Measurements from ENCODE around the gene EPHA10.
"Not testable (repeated sequence)": the region's sequence is repeated elsewhere in the genome, so short reads cannot be mapped to it uniquely, and the experiment has no call there.

Gene EPHA10

GRCh38 chr1:37708471-37708870 is 56.4 kb downstream of the EPHA10 start:
- DNase-seq, result no peak

GRCh38 chr1:37705399-37705798 is 59.5 kb downstream of the EPHA10 start:
- DNase-seq, result no peak

GRCh38 chr1:37704966-37705365 is 60.0 kb downstream of the EPHA10 start:
- no peak for DNase-seq

GRCh38 chr1:37703061-37703460 is 61.9 kb downstream of the EPHA10 start:
- no peak for DNase-seq

- DNase-seq, result no peak
These were observed 63.9 kb downstream of the EPHA10 start for GRCh38 chr1:37701051-37701450.

- peak; percentile 32 for DNase-seq
These were observed 65.8 kb downstream of the EPHA10 start for GRCh38 chr1:37699147-37699546.

- no peak for DNase-seq
These were observed 67.2 kb downstream of the EPHA10 start for GRCh38 chr1:37697737-37698136.

- no peak for DNase-seq
These were observed 67.8 kb downstream of the EPHA10 start for GRCh38 chr1:37697090-37697489.

GRCh38 chr1:37692834-37693175 is 72.1 kb downstream of the EPHA10 start:
- DNase-seq, result peak; percentile 38

- peak; percentile 99 for DNase-seq
These were observed 72.7 kb downstream of the EPHA10 start, which contains the start of gene CDCA8 for GRCh38 chr1:37692078-37692833. Gene CDCA8, plus strand, starts transcription at chr1:37692516. Its CDS starts 175 bp downstream, at chr1:37692691.

- DNase-seq, result peak; percentile 36
These were observed 73.3 kb downstream of the EPHA10 start for GRCh38 chr1:37691497-37692077.

GRCh38 chr1:37688926-37689325 is 76.0 kb downstream of the EPHA10 start:
- no peak for DNase-seq

GRCh38 chr1:37687764-37688163 is 77.2 kb downstream of the EPHA10 start:
- not testable (repeated sequence) for DNase-seq

GRCh38 chr1:37685722-37686121 is 79.2 kb downstream of the EPHA10 start:
- DNase-seq, result no peak

- DNase-seq, result not testable (repeated sequence)
These were observed 80.7 kb downstream of the EPHA10 start for GRCh38 chr1:37684182-37684581.

- peak; percentile 80 for DNase-seq
These were observed 82.5 kb downstream of the EPHA10 start for GRCh38 chr1:37682334-37682987.

- DNase-seq, result no peak
These were observed 84.0 kb downstream of the EPHA10 start for GRCh38 chr1:37680933-37681332.

- no peak for DNase-seq
These were observed 87.1 kb downstream of the EPHA10 start for GRCh38 chr1:37677808-37678207.

- no peak for DNase-seq
These were observed 87.8 kb downstream of the EPHA10 start for GRCh38 chr1:37677143-37677439.

GRCh38 chr1:37676281-37677142 is 88.4 kb downstream of the EPHA10 start:
- no peak for DNase-seq

- DNase-seq, result no peak
These were observed 91.0 kb downstream of the EPHA10 start for GRCh38 chr1:37673920-37674319.

GRCh38 chr1:37672136-37672870 is 92.6 kb downstream of the EPHA10 start:
- no peak for DNase-seq

GRCh38 chr1:37671261-37671660 is 93.7 kb downstream of the EPHA10 start:
- no peak for DNase-seq

Measured in activated CD4-positive, alpha-beta T cell treated with anti-CD3 and anti-CD28 coated beads, Interleukin-2, Interleukin-6, amounts not matched to agents 100 ng/mL and 50 ng/mL, durations not matched to agents 16 hours and 8 hours (primary cell).